HG03135 (cell line): ENCODE results near the gene NFASC.

ENCODE experiments used
- ATAC-seq: cut with Tn5 transposase; IDR thresholded peaks from one replicate; pipeline ENCODE4 v1.9.1; 2021; ENCODE audit warnings: mild to moderate bottlenecking, moderate library complexity; ENCODE audit not compliant: unreplicated experiment

The NFASC gene

GRCh38 chr1:205001162-205001561, 130.5 kb downstream of the NFASC start:
- no peak for ATAC-seq

- no peak for ATAC-seq
Measured at GRCh38 chr1:205002705-205003104, 132.0 kb downstream of the NFASC start.

GRCh38 chr1:205003358-205004131, 132.9 kb downstream of the NFASC start:
- ATAC-seq: no peak

GRCh38 chr1:205004351-205004750, 133.7 kb downstream of the NFASC start:
- no peak for ATAC-seq

GRCh38 chr1:205008896-205009295, 138.2 kb downstream of the NFASC start:
- ATAC-seq: no peak

- no peak for ATAC-seq
Measured at GRCh38 chr1:205009670-205010069, 139.0 kb downstream of the NFASC start.

- ATAC-seq: no peak
Measured at GRCh38 chr1:205012391-205013140, 141.9 kb downstream of the NFASC start.

GRCh38 chr1:205013683-205014367, 143.2 kb downstream of the NFASC start:
- ATAC-seq: no peak

- ATAC-seq: no peak
Measured at GRCh38 chr1:205014783-205015182, 144.1 kb downstream of the NFASC start.

GRCh38 chr1:205015241-205015640, 144.6 kb downstream of the NFASC start:
- no peak for ATAC-seq

GRCh38 chr1:205016075-205016474, 145.4 kb downstream of the NFASC start:
- no peak for ATAC-seq

- no peak for ATAC-seq
Measured at GRCh38 chr1:205016584-205016983, 145.9 kb downstream of the NFASC start.

GRCh38 chr1:205017001-205017400, 146.3 kb downstream of the NFASC start:
- ATAC-seq: no peak

GRCh38 chr1:205017766-205018165, 147.1 kb downstream of the NFASC start:
- no peak for ATAC-seq

GRCh38 chr1:205018381-205018780, 147.7 kb downstream of the NFASC start:
- ATAC-seq: no peak

- no peak for ATAC-seq
Measured at GRCh38 chr1:205020466-205020865, 149.8 kb downstream of the NFASC start.

- no peak for ATAC-seq
Measured at GRCh38 chr1:205024679-205025078, 154.0 kb downstream of the NFASC start.

- no peak for ATAC-seq
Measured at GRCh38 chr1:205025239-205025638, 154.6 kb downstream of the NFASC start.

- no peak for ATAC-seq
Measured at GRCh38 chr1:205026181-205026580, 155.5 kb downstream of the NFASC start.

GRCh38 chr1:205028390-205028789, 157.7 kb downstream of the NFASC start:
- no peak for ATAC-seq

- ATAC-seq: no peak
Measured at GRCh38 chr1:205028924-205029323, 158.3 kb downstream of the NFASC start.

GRCh38 chr1:205030241-205030640, 159.6 kb downstream of the NFASC start:
- ATAC-seq: no peak
